Measurements from ENCODE around the gene UBQLN3.

DNA sequence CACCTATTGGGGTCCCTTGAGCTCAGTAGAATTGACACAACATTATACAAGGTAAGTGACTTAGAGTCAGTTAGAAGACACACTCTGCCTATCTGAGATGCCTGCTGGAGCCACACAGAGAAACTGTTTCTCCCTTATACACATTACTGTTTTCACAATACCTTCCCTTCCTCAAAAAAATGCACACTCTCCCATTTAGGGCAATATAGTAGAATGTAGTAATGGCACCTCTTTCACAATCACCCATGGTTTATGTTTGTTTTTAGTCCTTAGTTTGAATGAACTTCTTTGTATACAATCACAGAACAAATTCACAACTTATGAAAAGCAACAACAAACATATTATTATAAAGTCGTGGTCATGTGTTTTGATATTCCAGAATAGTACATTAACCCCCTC, 24.3 kb upstream of the UBQLN3 start:
- TF ChIP-seq GATA2 (IDR thresholded peaks at IDR 0.05; ENCODE audit: low read depth, low read length): no peak
- TF ChIP-seq GATA3 (IDR thresholded peaks at IDR 0.05; ENCODE audit: low read depth, low read length): no peak

Measured in SH-SY5Y (cell line).